Stomach (tissue), 9 donors: ENCODE results near the gene ITGB5. TPM values are rescaled to one million over a fixed set of nuclear protein-coding genes. Genes with fewer than 3 reads are reported as not detected.
A peak's percentile ranks its signal among the peaks of the same experiment; 100 is the strongest.

Experiments
- DNase-seq, 2 donors: peaks; one replicate each; pipeline versions ENCODE4 v3.0.0 to v3.0.0-alpha.2; 2013 to 2019
- H3K27ac ChIP-seq, 5 donors: fragments of 200-600 bp in 4 of 5; sonication (generic) in 4 of 5; one replicate each; pipeline ENCODE4 v1.5.1; 2013 to 2019; ENCODE audit warnings: mild to moderate bottlenecking in 1 of 5, moderate library complexity in 1 of 5
- H3K27me3 ChIP-seq, 3 donors: fragments of 200-600 bp; sonication (generic); one replicate each; pipeline ENCODE4 v1.5.1; 2017 to 2019; ENCODE audit warnings: mixed run types in 1 of 3
- H3K36me3 ChIP-seq, 4 donors: fragments of 200-600 bp; sonication (generic); 1 replicate in 3 of 4; 2 replicates in 1 of 4; pipeline ENCODE4 v1.5.1; 2016 to 2019
- H3K4me1 ChIP-seq, 4 donors: fragments of 200-600 bp; sonication (generic); one replicate each; pipeline ENCODE4 v1.5.1; 2016 to 2019
- H3K4me3 ChIP-seq, 4 donors: fragments of 200-600 bp; sonication (generic) in 3 of 4; one replicate each; pipeline ENCODE4 v1.5.1; 2016 to 2019; ENCODE audit warnings: mild to moderate bottlenecking in 1 of 4
- H3K9me3 ChIP-seq, 4 donors: fragments of 200-600 bp; sonication (generic); one replicate each; pipeline ENCODE4 v1.5.1; 2016 to 2019
- CTCF ChIP-seq, 7 experiments: fragments of 450-650 bp in 4 of 7; fragments of 200-600 bp in 3 of 7; sonication (generic) in 3 of 7; IDR thresholded peaks; one replicate each; pipeline ENCODE4 v1.5.1; 2016 to 2019; ENCODE audit warnings: antibody characterized with exemption in 7 of 7, control low read depth in 2 of 7, mild to moderate bottlenecking in 1 of 7
- EP300 ChIP-seq: sonication (generic); formaldehyde crosslinking; IDR thresholded peaks from one replicate; pipeline ENCODE4 v1.6.1; 2017; ENCODE audit warnings: antibody characterized with exemption
- POLR2A ChIP-seq, 4 donors: fragments of 450-650 bp; IDR thresholded peaks; one replicate each; pipeline ENCODE4 v1.6.1; 2016; ENCODE audit warnings: antibody characterized with exemption in 4 of 4, control low read depth in 2 of 4, mild to moderate bottlenecking in 1 of 4, moderate library complexity in 1 of 4
- POLR2AphosphoS5 ChIP-seq, 3 donors: sonication (generic); formaldehyde crosslinking; IDR thresholded peaks; one replicate each; pipeline ENCODE4 v1.6.1; 2016; ENCODE audit warnings: antibody characterized with exemption in 3 of 3
- WGBS, 5 donors: extraction: QIAGEN DNeasy Blood & Tissue Kit in 3 of 5; methylation state at CpG; one replicate each; pipeline versions ENCODE4 v1.1.5 to v1.1.7; 2013 to 2018; 5-methylcytosine and 5-hydroxymethylcytosine counted together
- intact Hi-C: fragments of 100-400 bp; cut with DNase I; formaldehyde crosslinking; loops from one replicate; pipeline ENCODE4 v1.15.1; 2023; ENCODE audit warnings: low total_unique reads
- polyA plus RNA-seq, 3 donors: library from polyadenylated mRNA; stranded (reverse); fragments of 200-250 nt; gene quantifications; one replicate each; pipeline ENCODE4 v1.2.3, GENCODE V29; 2013
- small RNA-seq, 4 donors: library from RNA; depleted of rRNA; stranded (forward); fragments of <200 nt; gene quantifications; one replicate each; pipeline ENCODE3, GENCODE V24; 2016
- total RNA-seq, 5 donors: library from RNA; depleted of rRNA; stranded (reverse); fragments of >200 nt; gene quantifications; one replicate each; pipeline versions ENCODE4 v1.1.0 to v1.2.3, GENCODE V29; 2014 to 2016
- donor health status: healthy with polysubstance abuse.
- donor health status: Bipolar disorder and iron deficiency.
- donor health status: healthy.

The ITGB5 gene
- total and polyA plus RNA-seq, 8 donors, result 8.2 to 205 (median 54.1) TPM

GRCh38 chr3:124722589-124722988 is 164.6 kb downstream of the ITGB5 start:
- peaks cover 0 to 26% (median 18%) of the 10 kb centered on the region in 4 donors for H3K36me3 ChIP-seq
- intact Hi-C loops, result no loop called here
- no peak for DNase-seq
- H3K9me3 ChIP-seq, result no peaks in the 10 kb centered on the region
- H3K4me1 ChIP-seq, result no peaks in the 10 kb centered on the region
- 77 to 90% (median 87%) methylated on average over 2 of the region's 2 CpGs for WGBS, 5 donors
- peaks cover 0 to 14% (median 0%) of the 10 kb centered on the region in 3 donors for H3K27me3 ChIP-seq
- no peak overlapping the region for H3K4me3 ChIP-seq
- H3K27ac ChIP-seq, result no peak overlapping the region
- TF ChIP-seq EP300, result no peak
- TF ChIP-seq POLR2AphosphoS5 (IDR thresholded peaks at IDR 0.05), result no peak
- TF ChIP-seq POLR2A (IDR thresholded peaks at IDR 0.05), result no peak
- TF ChIP-seq CTCF (IDR thresholded peaks at IDR 0.05), result no peak

- intact Hi-C loops, result no loop called here
- Histone ChIP-seq H3K27me3 (no peaks in the 10 kb centered on the region), H3K27ac (peak overlapping the region in 1 of 5 donors; percentile 1), H3K4me3 (no peak overlapping the region), H3K36me3 (peaks cover 0 to 42% (median 25%) of the 10 kb centered on the region in 4 donors), H3K9me3 (no peaks in the 10 kb centered on the region), H3K4me1 (peaks cover 0 to 13% (median 0%) of the 10 kb centered on the region in 4 donors)
- WGBS, 5 donors, result 65 to 85% (median 80%) methylated on average over 11 of the region's 11 CpGs
- no peak for TF ChIP-seq EP300
- no peak for TF ChIP-seq POLR2AphosphoS5 (IDR thresholded peaks at IDR 0.05)
- TF ChIP-seq POLR2A (IDR thresholded peaks at IDR 0.05), result no peak
- no peak for TF ChIP-seq CTCF (IDR thresholded peaks at IDR 0.05)
- peak in 1 of 2 donors; percentile 55 for DNase-seq
Measured at GRCh38 chr3:124714223-124714853, 172.8 kb downstream of the ITGB5 start.

Small RNA genes within 50 kb of the gene (small RNA-seq; reads per million reads assigned to genes)
- gene MIR544B, result 0 reads per million in 4 donors

Other genes with a start within 250 kb of the ITGB5 start
- 10 to 100 TPM in 3 of 5 donors, 1 to 10 TPM in 2; 1.8 to 48.3 (median 28.8) TPM for gene UMPS, start 156.9 kb downstream of the ITGB5 start, total RNA-seq
- gene UMPS, start 156.9 kb downstream of the ITGB5 start, polyA plus RNA-seq, result 10 to 100 TPM; 12.6 to 24.7 (median 16.4) TPM
- gene MUC13, start 47.4 kb upstream of the ITGB5 start, total RNA-seq, result 10 to 100 TPM in 4 of 5 donors, under 1 TPM in 1; under 0.01 to 16.5 (median 15.6) TPM
- 1 to 10 TPM; 1.6 to 3.9 (median 2.4) TPM for gene MUC13, start 47.4 kb upstream of the ITGB5 start, polyA plus RNA-seq
- 10 to 100 TPM; 11.3 to 56.9 (median 32.7) TPM for gene HEG1, start 168.6 kb upstream of the ITGB5 start, total RNA-seq
- gene HEG1, start 168.6 kb upstream of the ITGB5 start, polyA plus RNA-seq, result 1 to 10 TPM; 2.3 to 2.7 (median 2.4) TPM